Activated CD8-positive, alpha-beta memory T cell treated with anti-CD3 and anti-CD28 coated beads, Interleukin-2, amount 50 U/mL, for 24 hours (primary cell): Measurements from ENCODE around the gene CAMK2G.
A peak's percentile ranks its signal among the peaks of the same experiment; 100 is the strongest.

Experiments
- DNase-seq: peaks from one replicate; pipeline ENCODE4 v3.0.0-alpha.2; 2020; ENCODE audit errors: extremely low read depth

The CAMK2G gene

DNA sequence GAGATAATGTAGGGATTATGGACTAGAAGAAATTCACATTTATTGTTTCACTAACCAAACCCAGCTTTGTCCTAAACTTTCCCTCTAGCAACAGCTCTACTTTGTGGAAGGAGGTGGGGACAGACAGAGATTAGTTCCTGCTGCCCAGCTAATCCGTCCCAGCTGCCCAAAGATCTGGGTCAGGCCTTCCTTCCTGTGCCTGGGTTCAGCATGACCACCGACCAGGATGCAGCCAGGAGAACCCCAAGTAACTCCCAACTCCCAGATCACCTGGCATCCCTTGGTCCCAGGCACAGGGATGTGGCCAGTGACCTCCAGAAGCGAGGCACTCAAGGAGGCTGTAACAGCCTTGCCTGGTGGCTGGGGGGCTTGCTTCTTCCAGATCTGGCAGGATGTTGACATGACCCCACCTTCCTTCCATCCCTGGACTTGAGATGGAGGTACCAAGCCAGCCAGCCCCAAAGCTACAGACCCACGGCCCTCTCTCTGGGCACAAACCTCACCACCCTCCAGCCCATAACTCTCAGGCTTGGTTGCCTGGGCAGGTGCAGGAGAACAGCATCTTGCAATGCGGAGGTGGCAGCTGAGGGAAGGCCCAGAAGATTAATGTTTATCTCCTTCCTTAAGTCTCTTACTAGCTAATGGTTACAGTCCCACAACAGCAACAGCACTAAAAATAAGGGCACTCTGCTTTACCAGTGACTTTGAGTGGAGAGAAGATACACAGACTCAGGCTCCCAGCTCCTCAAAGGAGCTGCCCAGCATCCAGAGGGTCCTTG, 11.1 kb downstream of the CAMK2G start:
- DNase-seq: no peak

DNA sequence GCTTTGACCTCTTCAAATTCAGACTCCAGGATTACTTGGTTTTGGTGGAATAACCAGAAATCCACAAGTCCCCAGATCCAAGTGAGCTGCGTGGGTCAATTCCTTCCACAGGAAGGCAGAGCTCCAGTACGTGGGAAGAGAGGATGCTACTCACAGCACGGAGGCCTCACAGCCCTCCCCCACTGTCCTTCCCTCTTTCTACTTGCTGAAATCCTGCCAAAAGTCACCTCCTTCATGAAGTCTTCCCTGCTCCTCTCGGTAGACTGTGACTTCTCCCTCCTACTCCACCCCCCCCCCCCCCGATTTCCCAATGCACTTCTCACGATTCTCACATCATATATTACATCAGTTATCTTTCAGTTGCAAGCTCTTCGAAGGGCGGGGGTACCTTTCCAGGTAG, 12.3 kb downstream of the CAMK2G start:
- no peak for DNase-seq

DNA sequence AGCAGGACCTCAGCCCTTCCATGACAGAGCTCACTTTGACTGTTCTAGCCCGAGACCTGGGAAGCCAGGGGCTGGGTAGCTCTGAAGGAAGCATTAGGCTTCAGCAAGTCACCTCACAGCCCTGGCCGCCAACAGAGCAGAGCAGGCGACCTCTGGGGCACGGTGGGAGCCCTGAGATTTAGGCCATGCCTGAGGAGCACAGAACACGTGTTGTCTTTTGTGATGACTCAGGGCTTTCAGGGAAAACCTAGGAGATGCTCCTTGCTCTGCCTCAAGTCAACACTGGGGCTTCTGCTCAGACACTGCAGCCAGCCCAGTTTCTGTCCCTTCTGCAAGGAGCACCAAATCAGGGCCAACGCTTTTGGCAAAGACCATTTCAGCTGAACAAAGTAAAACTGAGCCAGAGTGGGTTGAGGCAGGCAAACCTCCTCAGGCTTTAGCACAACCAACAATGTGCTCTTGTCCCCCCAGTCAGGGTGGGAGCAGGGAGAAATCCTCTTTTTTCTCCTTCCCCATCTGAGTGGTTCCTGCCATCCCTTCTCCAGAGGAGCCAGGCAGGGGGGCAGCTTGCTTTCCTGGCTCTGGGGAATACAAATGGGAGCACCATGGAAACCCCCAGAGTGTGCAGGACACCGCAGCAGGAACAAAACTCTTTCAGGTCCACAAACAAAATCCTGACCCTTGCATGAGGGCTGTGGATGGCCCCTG, 14.4 kb downstream of the CAMK2G start:
- no peak for DNase-seq

DNA sequence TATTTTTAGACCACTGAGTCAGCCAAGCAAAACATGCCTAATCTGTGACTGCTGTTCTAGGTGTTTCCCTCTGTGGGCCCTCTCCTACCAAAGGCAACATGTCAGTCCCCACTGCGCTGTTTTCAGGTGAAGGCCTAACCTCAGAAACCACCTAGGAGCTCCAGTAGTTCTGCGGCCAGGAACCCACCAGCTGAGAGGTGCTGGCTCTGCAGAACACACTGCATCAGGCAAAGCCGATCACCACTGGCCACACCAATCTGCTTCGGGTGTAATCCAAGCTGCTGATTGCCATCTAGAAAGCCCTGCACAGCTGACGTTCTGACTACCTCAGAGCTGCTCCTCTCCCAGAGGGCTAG, 14.9 kb downstream of the CAMK2G start:
- no peak for DNase-seq

DNA sequence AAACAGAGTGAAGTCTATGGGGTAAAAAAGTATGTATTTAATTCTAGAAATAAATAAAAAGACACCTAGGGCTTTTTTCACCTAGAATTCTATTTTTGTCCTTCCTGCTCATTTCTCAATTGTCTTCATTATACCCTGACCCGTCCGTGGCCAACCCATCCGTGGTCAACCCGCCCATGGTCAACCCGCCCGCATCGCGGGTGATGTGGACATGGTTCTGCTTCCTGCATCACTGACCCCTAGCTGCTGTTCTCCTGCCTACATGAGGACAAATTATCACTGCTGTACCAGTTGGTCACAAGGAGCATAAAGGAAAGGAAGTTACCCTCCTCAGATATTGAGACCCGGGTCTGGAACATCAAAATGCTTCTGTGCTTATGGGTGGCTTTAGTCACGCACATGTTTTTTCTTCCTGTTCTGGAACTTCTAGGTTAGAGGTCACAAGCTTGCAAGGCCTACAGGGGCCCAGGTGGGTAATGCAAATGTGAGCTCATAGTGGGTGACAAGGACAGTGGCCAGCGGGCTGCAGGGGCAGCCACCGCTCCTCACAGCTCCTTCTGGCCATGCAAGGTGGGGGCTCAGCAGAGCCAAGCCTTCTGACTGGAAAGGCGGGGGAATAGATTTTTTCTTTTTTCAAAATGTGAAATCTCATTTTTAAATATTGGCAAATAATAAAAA, 15.5 kb downstream of the CAMK2G start:
- DNase-seq: no peak

DNA sequence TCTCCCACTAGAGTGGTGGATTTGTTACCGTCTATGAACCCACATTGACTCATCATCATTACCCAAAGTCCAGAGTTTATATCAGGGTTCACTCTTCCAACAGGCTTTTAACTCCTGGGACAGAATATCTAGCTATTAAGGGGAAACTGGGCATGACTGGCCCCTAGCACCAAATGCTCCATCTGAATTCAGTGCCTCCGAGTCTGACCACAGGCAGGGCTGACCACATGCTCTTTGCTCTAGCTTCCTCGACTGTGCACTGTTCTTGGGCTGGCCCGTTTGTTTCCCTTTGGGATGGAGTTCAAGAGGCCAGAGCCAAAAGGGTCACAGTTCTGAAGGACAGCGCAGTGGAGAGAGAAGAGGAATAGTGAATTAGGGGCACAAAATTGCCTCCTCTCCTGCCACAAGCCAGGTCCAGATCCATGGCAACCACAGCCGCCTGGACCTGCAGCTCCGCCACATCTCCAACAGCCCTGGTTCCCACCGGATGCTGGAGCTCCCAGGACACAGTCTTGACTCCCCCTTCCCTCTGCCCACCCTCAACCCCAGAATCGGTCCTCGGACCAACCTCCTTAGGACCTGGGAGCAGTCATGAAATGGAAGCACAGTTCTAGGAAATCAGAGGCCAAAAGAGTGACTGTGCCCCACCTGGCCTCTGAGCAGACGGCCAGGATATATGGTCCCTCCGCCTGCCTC, 16.2 kb downstream of the CAMK2G start:
- no peak for DNase-seq

DNA sequence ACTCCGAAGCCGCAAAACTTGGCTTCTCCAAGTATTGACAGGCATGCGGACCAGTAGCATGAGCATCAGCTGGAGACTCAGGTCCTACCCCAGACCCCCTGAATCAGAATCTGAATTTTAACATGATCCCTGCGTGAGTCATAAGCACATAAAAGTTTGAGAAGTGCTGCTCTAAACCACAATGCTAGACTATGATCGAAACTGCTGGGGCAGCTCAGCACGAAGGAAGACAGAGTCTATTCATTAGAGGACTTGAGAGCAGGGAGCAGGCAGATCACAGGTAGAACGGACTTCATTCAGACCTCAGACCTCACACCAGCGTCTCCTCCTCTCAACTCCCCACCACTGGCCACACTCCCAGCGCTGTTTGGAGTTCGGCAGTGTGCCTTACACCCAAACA, 16.9 kb downstream of the CAMK2G start:
- DNase-seq: no peak

DNA sequence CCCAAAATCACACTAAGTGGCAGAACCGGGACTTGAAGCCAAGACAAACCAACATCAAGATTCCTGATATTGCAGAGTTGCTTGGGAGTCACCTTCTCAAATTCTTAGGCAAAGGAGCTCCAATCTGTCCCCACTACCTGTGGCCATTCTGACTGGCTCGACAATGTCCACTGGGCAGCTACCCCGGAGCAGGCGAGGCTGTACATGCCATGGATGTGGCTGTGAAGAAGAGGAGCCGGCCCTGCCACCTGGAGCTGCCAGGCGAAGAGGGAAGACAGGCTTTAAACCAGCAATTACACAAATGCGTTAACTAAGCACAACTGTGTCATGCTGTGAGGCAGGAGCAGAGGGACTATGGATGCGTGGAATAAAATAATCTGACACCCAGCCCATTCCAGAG, 18.1 kb downstream of the CAMK2G start:
- DNase-seq: no peak

DNA sequence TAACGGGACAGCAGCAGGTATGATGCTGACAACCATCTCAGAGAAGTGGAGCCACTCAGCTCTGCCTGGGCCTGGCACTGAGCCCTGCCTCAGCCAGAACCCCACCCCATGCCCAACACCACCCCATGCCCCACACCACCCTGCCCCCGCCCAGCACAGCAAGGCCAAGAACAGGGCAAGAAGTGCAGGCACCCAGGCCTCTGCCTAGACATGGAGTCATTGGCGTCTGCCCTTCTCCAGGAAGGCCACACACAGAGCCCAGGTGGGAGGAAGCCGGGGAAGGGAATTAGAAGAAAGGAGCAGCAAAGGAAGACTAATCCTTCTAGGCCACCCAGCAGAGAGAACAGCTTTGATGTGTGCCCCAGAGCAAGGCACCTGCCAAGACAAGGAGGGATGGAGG, 18.9 kb downstream of the CAMK2G start:
- no peak for DNase-seq

DNA sequence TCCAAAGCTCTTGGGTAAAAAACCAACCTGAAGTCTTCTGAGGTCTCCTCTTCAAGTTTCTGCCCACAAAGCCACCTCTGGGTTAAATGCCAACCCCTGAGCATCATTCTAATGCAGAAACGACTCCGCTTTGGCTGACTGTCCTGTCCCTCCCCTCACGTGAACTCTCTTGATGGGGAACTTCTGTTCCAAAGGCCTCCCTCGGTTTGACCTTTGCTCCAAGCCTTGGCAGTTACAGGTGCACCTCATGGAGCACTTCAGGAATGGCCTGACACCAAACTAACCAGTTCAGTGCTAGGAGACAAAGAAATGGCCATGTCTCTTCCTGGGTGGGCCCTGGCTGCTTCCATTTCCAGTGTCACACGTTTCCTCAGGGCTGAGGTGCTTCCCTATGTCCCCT, 20.0 kb downstream of the CAMK2G start:
- no peak for DNase-seq

DNA sequence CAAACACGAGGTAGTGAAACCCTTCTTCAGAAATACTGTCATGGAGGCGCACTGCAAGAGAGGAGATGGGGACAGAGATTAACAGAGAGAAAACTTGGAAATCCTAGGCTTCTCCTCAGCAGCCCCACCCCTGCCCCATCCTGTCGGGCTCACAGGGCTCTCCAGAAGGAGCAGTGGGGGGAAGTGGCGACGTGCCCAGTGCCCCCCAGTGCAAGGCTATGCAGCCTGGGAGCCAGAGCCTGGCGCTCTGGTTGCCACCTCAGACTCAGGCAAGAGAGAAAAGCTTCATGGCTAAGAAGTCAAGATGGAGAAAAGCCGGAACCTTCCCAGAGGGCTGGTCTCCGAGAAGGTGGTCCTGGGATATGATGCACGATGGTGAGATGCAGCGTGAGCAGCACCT, 21.2 kb downstream of the CAMK2G start:
- no peak for DNase-seq

DNA sequence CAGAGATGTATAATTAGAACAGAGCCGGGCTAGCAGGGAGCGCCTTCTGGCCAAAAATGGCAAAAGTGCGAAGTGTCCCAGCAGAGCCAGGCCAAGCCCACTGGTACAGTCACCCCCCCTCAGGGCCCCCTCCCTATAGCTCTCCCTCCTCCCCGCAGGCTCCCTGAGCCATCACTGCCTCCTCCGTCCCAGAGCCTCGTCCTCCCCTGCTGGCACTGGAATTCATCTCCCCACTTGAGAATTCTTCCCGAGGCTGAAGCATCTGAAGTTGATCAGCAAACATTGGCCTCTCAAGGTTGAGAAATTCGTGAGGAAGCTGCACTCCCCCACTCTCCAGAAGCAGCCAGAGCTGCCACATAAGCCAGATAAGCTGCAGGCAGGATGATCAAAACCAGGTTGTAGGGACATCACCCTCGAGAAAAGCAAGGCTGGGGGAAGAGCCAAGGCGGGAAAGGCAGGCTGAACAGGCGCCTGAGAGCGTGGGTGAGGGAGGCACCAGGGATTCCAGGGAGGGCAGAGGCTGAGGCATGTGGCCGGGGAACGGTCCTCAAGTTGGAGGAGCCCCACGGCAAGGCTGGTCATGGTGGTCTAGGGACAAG, 23.4 kb downstream of the CAMK2G start:
- DNase-seq: no peak

DNA sequence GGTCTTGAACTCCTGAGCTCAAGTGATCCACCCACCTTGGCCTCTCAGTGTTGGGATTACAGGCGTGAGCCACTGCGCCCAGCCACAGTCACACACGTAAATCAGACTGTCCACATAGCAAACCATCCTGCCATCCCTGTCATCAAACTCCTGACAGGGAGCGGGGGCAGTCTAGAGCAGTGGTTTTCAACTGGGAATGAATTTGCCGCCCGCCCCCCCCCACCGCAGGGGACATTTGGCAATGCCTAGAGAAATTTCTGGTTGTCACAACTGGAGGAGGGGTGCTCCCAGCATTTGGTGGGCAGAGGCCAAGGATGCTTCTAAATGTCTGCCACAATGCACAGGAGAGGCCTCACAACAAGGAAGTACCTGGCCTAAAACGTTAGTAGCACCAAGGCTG, 24.1 kb downstream of the CAMK2G start:
- no peak for DNase-seq

DNA sequence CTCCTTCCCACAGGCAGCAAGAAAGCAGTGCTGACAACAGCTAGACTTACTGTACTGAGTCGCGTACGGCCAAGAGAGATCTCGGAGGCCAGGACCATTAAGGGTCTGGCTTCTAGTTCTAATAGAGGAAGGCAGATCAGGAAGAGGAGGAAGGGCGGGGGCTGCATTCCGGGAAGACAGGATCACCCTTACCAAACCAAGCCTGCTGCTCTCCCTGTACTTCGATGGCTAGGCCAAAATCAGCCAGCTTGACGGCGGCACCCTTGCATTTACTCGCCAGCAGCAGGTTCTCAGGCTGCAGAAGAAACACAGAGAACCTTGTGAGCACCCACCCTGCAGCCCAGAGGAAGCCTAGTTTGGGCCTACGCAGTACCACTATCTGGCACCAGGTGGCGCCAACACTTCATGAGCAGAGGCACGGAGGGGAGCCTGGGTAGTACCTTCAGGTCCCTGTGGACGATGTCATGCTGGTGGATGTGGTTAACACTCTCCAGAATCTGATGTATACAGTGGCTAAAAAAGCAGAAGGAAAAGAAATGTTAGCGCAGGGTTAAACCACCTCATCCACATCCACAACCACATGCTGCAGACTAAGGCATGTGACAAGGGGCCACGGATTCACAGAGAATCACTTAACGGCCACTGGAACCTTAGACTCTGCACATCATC, 25.4 kb downstream of the CAMK2G start:
- peak; percentile 80 for DNase-seq

DNA sequence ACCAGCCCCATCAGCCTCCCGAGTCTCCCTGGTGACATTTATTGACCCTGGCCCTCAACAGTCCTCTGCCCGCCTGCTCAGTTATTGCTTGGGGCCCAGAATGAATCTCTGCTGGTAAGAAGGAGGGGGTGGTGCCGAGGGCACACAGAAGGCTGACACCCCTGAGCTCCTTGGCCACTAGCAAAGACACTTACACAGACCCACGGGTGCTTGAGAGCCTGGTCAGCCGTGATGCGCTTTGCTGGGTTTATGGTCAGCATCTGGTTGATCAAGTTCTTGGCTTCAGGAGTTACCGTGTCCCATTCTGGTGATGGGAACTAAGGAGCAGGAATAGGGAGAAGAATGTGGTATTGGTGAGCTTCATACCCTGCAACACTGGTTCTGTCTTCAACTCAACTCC, 27.3 kb downstream of the CAMK2G start:
- no peak for DNase-seq

DNA sequence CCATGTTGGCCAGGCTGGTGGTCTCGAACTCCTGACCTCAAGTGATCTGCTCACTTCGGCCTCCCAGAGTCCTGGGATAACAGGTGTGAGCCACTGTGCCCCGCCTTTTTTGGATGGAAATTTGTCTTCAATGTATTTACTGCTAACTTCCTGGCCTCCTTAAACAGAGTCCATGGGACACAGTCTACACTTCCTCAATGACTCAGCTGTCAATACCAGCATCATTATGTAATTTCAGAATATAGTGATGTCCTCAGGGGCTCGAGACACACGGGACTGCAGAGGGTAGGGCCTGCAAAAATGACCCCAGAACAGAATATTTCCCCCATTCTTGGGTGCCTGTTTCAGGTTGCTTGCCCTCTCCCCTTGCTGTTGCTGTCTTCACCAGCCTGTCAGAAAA, 31.1 kb downstream of the CAMK2G start:
- DNase-seq: no peak

DNA sequence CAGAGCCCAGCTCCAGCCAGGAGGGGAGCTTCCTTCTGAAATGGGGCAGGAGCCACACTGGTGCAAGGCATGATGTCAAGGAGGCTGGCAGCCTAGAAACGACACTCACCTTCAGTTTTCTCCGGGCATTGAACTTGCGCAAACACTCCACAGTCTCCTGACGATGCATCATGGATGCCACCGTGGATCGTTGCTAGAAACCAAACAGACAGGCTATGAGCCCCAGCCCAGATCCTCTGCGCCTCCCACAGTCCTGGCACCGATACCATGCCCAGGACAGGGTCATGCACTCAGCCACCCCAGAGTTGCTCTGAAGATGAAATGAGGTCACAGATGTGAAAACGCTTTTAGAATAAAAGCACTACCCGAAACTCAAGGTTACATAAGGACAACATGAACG, 32.0 kb downstream of the CAMK2G start:
- DNase-seq: no peak

DNA sequence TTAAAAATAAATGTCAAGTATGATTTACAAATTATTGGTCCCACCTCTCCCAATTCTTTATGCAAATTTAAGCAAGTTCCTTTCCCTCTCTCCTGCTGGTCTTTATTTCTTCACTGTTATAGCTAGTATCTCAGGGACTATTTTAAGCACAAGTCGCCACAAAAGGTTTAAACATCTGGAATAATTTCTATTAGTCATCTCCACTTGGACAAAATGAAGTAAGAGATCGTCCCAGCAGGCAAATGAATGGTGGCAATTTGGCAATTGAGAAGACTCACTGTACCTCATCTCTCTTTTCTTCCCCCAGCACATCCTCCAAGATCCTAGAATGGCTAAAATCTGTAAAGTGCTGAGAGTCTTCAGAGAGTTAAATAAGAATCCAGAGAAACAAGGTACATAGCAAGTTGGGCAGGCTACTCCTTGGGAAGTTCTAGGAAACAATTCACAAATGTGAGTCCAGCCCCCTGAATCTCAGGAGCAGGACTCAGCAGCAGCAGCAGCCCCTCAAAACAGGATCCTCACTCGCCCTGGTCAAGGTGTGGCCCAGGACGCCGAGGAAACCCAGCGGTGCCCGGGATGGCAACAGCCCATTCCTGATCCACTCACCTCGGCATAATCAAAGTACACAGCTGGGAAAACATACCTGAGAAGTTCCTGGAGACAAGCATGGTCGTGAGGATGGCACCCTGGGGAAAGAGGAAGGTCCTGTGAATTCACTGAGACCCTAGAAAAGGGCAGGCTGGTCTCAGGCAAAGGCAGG, 32.6 kb downstream of the CAMK2G start:
- no peak for DNase-seq

DNA sequence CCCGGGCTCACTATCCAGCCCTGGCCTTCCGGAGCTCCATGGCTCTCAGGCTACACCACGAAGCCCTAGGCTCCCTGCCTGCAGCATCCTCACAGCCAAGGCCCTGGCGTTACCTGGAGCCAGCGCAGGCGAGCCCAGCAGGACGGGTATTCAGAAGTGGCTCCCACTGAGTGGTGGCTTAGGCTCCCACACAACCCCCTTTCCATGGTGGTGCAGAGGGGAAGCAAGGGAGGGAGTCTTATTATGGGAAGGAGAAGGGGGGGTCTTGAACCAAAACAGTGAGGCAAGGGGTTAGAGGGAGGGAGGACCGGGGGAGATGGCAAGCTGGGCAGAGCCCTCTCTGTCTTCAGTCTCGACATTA, 33.3 kb downstream of the CAMK2G start:
- no peak for DNase-seq

DNA sequence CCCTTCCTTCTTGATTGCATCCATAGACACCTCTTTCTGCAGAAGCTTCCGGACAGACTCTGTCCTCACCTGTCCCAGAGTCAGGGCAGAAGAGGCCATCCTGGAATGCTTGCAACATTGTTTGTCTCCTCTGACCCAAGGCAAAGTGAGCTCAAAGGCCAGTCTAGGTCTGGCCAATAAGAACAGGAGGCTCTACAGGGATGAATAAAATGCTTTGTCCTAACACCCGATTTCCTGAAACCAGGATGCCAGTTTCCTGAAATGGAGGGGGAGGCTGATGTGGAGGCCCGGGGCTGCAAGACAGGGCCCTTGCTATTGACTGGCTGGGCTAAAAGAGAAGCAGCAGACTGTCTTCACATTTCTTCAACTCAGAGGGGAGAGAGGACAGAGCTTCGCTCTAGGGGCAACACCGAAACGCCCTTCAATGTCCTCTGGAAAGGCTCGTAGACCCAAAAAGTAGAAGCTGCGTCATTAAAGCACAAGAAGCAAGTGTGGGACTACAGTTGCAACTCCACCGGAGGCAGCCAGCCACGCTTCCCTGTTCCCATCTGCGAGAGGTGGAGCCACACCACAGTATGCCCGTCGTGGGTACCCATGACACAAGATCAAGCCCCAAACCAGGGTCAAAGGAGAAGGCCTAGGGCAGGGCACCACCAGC, 33.8 kb downstream of the CAMK2G start:
- no peak for DNase-seq
